ENCODE data around the gene PRKN.

Gene PRKN

DNA sequence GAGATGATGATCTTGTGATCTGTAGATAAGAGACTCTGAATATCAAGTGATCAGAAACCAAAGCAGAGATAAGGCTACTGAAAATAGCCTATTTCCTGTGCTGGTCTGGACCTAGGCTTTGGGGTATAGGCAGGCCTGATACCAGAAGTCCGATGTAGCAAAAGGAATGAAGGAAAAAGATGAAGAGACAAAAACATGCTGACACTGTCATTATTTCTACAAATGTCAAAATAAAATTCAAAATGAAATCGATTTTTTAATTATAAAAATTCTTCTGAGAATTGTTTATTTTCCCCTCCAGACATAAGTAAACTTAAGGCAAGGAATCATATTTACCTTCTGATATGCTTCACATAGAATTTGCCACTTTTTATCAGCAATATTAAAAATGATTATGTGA is 252.8 kb downstream of the PRKN start:
- Histone ChIP-seq H3K4me1 (ENCODE audit: low read length) (no peaks in the 10 kb centered on the region), H3K9ac (ENCODE audit: low read length) (no peak overlapping the region), H3K4me3 (ENCODE audit: low read length) (no peak overlapping the region), H3K27ac (ENCODE audit: low read length) (no peak overlapping the region), H3K36me3 (replicated peaks; ENCODE audit: insufficient read depth, low read length) (no peaks in the 10 kb centered on the region), H3F3A (ENCODE audit: insufficient read depth, low read length) (no peaks in the 10 kb centered on the region), H3K9me3 (replicated peaks; ENCODE audit: insufficient read depth, low read length) (no peaks in the 10 kb centered on the region), H3K79me2 (ENCODE audit: low read length) (no peaks in the 10 kb centered on the region), H3K4me2 (ENCODE audit: low read depth, low read length) (no peak overlapping the region), H4K20me1 (ENCODE audit: insufficient read depth, low read length) (no peaks in the 10 kb centered on the region), H3K27me3 (replicated peaks; ENCODE audit: insufficient read depth, low read length) (no peaks in the 10 kb centered on the region), H2AFZ (ENCODE audit: low read length) (no peak overlapping the region), H3K9me2 (replicated peaks; ENCODE audit: insufficient read depth, low read length) (no peaks in the 10 kb centered on the region)
- no peak for DNase-seq
- TF ChIP-seq, protein P1, sequence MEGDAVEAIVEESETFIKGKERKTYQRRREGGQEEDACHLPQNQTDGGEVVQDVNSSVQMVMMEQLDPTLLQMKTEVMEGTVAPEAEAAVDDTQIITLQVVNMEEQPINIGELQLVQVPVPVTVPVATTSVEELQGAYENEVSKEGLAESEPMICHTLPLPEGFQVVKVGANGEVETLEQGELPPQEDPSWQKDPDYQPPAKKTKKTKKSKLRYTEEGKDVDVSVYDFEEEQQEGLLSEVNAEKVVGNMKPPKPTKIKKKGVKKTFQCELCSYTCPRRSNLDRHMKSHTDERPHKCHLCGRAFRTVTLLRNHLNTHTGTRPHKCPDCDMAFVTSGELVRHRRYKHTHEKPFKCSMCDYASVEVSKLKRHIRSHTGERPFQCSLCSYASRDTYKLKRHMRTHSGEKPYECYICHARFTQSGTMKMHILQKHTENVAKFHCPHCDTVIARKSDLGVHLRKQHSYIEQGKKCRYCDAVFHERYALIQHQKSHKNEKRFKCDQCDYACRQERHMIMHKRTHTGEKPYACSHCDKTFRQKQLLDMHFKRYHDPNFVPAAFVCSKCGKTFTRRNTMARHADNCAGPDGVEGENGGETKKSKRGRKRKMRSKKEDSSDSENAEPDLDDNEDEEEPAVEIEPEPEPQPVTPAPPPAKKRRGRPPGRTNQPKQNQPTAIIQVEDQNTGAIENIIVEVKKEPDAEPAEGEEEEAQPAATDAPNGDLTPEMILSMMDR (IDR thresholded peaks at IDR 0.05; ENCODE audit: low read length): no peak
- no peak for TF ChIP-seq EZH2phosphoT487 (IDR thresholded peaks at IDR 0.05; ENCODE audit: low read length)

DNA sequence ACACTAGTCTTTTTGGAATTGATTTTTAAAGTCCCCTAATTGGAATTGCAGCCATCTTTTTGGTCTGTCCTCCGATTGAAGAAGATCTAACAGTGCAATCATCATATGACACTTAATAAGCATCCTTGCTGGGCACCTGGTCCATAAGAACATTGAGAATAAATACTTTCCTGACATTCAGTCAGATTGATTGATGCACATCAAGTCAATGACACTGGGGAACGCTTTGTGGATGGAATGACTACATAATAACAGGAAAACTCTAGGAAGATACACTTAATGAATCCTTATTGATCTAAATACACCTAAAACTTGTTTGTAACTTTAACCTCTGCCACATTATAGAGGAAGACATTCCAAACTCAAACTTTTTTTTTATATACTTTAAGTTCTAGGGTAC is 255.7 kb downstream of the PRKN start:
- H4K20me1 ChIP-seq (ENCODE audit: insufficient read depth, low read length): no peaks in the 10 kb centered on the region
- no peaks in the 10 kb centered on the region for H3K9me3 ChIP-seq (replicated peaks; ENCODE audit: insufficient read depth, low read length)
- no peaks in the 10 kb centered on the region for H3K9me2 ChIP-seq (replicated peaks; ENCODE audit: insufficient read depth, low read length)
- H3F3A ChIP-seq (ENCODE audit: insufficient read depth, low read length): no peaks in the 10 kb centered on the region
- H3K79me2 ChIP-seq (ENCODE audit: low read length): no peaks in the 10 kb centered on the region
- no peak overlapping the region for H2AFZ ChIP-seq (ENCODE audit: low read length)
- TF ChIP-seq EZH2 (optimal IDR thresholded peaks at IDR 0.05; ENCODE audit: low read depth, low read length): no peak
- H3K9ac ChIP-seq (ENCODE audit: low read length): no peak overlapping the region
- no peak overlapping the region for H3K4me3 ChIP-seq (ENCODE audit: low read length)
- H3K27me3 ChIP-seq (replicated peaks; ENCODE audit: insufficient read depth, low read length): no peaks in the 10 kb centered on the region
- DNase-seq: no peak
- H3K4me1 ChIP-seq (ENCODE audit: low read length): no peaks in the 10 kb centered on the region
- H3K27ac ChIP-seq (ENCODE audit: low read length): no peak overlapping the region
- no peaks in the 10 kb centered on the region for H3K36me3 ChIP-seq (replicated peaks; ENCODE audit: insufficient read depth, low read length)
- H3K4me2 ChIP-seq (ENCODE audit: low read depth, low read length): no peak overlapping the region

DNA sequence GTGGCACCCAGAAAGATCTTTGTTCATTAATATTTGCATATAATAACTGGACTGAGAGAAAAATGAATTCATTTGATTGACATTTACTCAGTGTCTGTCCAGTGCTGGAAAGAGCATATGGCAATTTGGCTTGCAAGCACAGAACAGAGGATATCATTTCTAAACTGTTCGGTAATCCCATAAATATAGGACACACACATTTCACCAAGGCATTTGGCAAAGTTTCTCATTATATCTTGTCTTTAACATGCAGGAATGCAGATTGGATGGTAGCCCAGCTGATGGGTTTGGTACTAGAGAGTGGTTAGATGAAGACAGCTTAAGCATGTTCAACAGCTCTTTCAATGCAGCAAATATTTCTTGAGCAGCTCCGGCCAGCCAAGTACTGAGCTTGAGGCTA is 259.2 kb downstream of the PRKN start:
- Histone ChIP-seq H3K27ac (ENCODE audit: low read length) (no peak overlapping the region), H3K9ac (ENCODE audit: low read length) (no peak overlapping the region), H3K27me3 (replicated peaks; ENCODE audit: insufficient read depth, low read length) (no peaks in the 10 kb centered on the region), H3K36me3 (replicated peaks; ENCODE audit: insufficient read depth, low read length) (no peaks in the 10 kb centered on the region), H3F3A (ENCODE audit: insufficient read depth, low read length) (no peaks in the 10 kb centered on the region), H3K9me3 (replicated peaks; ENCODE audit: insufficient read depth, low read length) (no peaks in the 10 kb centered on the region), H3K4me1 (ENCODE audit: low read length) (no peaks in the 10 kb centered on the region), H3K4me2 (ENCODE audit: low read depth, low read length) (no peak overlapping the region), H3K9me2 (replicated peaks; ENCODE audit: insufficient read depth, low read length) (no peaks in the 10 kb centered on the region), H2AFZ (ENCODE audit: low read length) (no peak overlapping the region), H3K79me2 (ENCODE audit: low read length) (no peaks in the 10 kb centered on the region), H3K4me3 (ENCODE audit: low read length) (no peak overlapping the region), H4K20me1 (ENCODE audit: insufficient read depth, low read length) (no peaks in the 10 kb centered on the region)
- DNase-seq: no peak
- TF ChIP-seq, protein P1 (IDR thresholded peaks at IDR 0.05; ENCODE audit: low read length): no peak
- no peak for TF ChIP-seq EZH2phosphoT487 (IDR thresholded peaks at IDR 0.05; ENCODE audit: low read length)
- no peak for TF ChIP-seq EZH2 (optimal IDR thresholded peaks at IDR 0.05; ENCODE audit: low read depth, low read length)

DNA sequence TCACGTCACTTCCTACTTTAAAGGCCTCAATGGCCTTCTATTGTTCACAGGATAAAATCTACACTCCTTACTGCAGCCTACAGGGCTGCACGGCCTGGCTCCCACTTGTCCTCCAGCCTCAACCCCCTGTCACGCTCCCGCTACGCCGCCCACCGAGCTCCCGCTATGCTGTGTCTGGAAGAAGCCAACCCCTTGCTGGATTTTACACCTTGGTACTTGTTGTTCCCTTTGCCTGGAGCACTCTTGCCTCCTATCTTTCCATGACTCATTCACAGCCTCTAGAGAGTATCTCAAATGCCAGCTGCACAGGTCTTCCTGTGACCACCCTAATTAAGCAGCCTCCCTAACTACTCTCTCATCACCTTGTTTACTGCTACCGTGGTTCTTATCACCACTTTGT is 259.9 kb downstream of the PRKN start:
- H3K9me3 ChIP-seq (replicated peaks; ENCODE audit: insufficient read depth, low read length): no peaks in the 10 kb centered on the region
- DNase-seq: no peak
- no peaks in the 10 kb centered on the region for H3K27me3 ChIP-seq (replicated peaks; ENCODE audit: insufficient read depth, low read length)
- no peak overlapping the region for H2AFZ ChIP-seq (ENCODE audit: low read length)
- no peak overlapping the region for H3K9ac ChIP-seq (ENCODE audit: low read length)
- H3K4me2 ChIP-seq (ENCODE audit: low read depth, low read length): no peak overlapping the region
- H3F3A ChIP-seq (ENCODE audit: insufficient read depth, low read length): no peaks in the 10 kb centered on the region
- no peaks in the 10 kb centered on the region for H3K4me1 ChIP-seq (ENCODE audit: low read length)
- no peaks in the 10 kb centered on the region for H3K36me3 ChIP-seq (replicated peaks; ENCODE audit: insufficient read depth, low read length)
- no peaks in the 10 kb centered on the region for H3K9me2 ChIP-seq (replicated peaks; ENCODE audit: insufficient read depth, low read length)
- no peak overlapping the region for H3K27ac ChIP-seq (ENCODE audit: low read length)
- H3K79me2 ChIP-seq (ENCODE audit: low read length): no peaks in the 10 kb centered on the region
- TF ChIP-seq EZH2 (optimal IDR thresholded peaks at IDR 0.05; ENCODE audit: low read depth, low read length): no peak
- TF ChIP-seq EZH2phosphoT487 (IDR thresholded peaks at IDR 0.05; ENCODE audit: low read length): no peak
- TF ChIP-seq, protein P1 (IDR thresholded peaks at IDR 0.05; ENCODE audit: low read length): no peak
- H4K20me1 ChIP-seq (ENCODE audit: insufficient read depth, low read length): no peaks in the 10 kb centered on the region
- no peak overlapping the region for H3K4me3 ChIP-seq (ENCODE audit: low read length)
